HepG2 (cell line): ENCODE data around the gene PGM2.
A peak's percentile ranks its signal among the peaks of the same experiment; 100 is the strongest.

ENCODE experiments used
- KLF13 ChIP-seq: sonication (generic); formaldehyde crosslinking; IDR thresholded peaks from 2 replicates; pipeline ENCODE4 v1.4.0; 2020; ENCODE audit warnings: mild to moderate bottlenecking, missing genetic modification reagents
- REL ChIP-seq: sonication (generic); formaldehyde crosslinking; conservative IDR thresholded peaks from 2 replicates; pipeline ENCODE4 v1.8.0; 2022; ENCODE audit warnings: mild to moderate bottlenecking, missing genetic modification reagents, moderate library complexity
- TF ChIP-seq, protein P1 (sequence below): sonication (generic); formaldehyde crosslinking; IDR thresholded peaks from 2 replicates; pipeline ENCODE4 v1.5.0; 2020; ENCODE audit warnings: mild to moderate bottlenecking, missing genetic modification reagents, moderate library complexity

DNA sequence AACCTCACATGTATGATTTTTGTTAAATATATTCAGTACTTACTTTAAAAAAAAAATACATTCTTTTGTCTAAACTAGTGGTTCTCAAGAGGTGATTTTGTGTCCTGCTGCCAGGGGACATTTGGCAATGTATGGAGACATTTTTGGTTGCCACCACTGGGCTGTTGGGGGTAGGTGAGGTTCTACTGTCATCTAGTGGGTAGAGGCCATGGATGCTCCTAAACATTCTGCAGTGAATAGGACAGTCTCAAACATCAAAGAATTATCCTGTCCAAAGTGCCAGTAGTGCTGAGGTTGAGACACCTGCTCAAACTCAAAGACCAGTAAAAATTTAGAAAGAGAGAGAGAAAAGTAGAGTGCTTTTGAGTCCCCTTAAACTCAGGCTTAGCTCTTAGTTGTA lies 32.9 kb upstream of the PGM2 start:
- TF ChIP-seq, protein P1, sequence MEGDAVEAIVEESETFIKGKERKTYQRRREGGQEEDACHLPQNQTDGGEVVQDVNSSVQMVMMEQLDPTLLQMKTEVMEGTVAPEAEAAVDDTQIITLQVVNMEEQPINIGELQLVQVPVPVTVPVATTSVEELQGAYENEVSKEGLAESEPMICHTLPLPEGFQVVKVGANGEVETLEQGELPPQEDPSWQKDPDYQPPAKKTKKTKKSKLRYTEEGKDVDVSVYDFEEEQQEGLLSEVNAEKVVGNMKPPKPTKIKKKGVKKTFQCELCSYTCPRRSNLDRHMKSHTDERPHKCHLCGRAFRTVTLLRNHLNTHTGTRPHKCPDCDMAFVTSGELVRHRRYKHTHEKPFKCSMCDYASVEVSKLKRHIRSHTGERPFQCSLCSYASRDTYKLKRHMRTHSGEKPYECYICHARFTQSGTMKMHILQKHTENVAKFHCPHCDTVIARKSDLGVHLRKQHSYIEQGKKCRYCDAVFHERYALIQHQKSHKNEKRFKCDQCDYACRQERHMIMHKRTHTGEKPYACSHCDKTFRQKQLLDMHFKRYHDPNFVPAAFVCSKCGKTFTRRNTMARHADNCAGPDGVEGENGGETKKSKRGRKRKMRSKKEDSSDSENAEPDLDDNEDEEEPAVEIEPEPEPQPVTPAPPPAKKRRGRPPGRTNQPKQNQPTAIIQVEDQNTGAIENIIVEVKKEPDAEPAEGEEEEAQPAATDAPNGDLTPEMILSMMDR (CRISPR knock-in tag): peak; percentile 71
- TF ChIP-seq REL (no peak), KLF13 (CRISPR knock-in tag) (no peak)
